ENCODE results near the gene TNFAIP3. TPM values are rescaled to one million over a fixed set of nuclear protein-coding genes. Genes with fewer than 3 reads are reported as not detected.

The TNFAIP3 gene
- total RNA-seq, 1 donor from 2014 or later: 3.6 TPM

GRCh38 chr6:137879885-137880745 lies 13.1 kb downstream of the TNFAIP3 start:
- no peak for DNase-seq (ENCODE audit: low spot score, unreplicated experiment)
- Mint-ChIP-seq H3K27me3 (peaks cover 2% of the 10 kb centered on the region), H3K4me3 (ENCODE audit: low read depth) (no peak overlapping the region), H3K36me3 (ENCODE audit: insufficient read depth) (peaks cover 9% of the 10 kb centered on the region), H3K4me1 (ENCODE audit: low read depth) (peaks cover 3% of the 10 kb centered on the region), H3K27ac (no peak overlapping the region), H3K9me3 (ENCODE audit: low read depth) (no peaks in the 10 kb centered on the region)
- no peak for TF ChIP-seq CTCF (IDR thresholded peaks at IDR 0.05; ENCODE audit: unreplicated experiment)

- H3K36me3 Mint-ChIP-seq (ENCODE audit: insufficient read depth): peaks cover 5% of the 10 kb centered on the region
- DNase-seq (ENCODE audit: low spot score, unreplicated experiment): no peak
- peaks cover 2% of the 10 kb centered on the region for H3K27me3 Mint-ChIP-seq
- no peak for TF ChIP-seq CTCF (IDR thresholded peaks at IDR 0.05; ENCODE audit: unreplicated experiment)
- H3K27ac Mint-ChIP-seq: no peak overlapping the region
- no peak overlapping the region for H3K4me3 Mint-ChIP-seq (ENCODE audit: low read depth)
- H3K4me1 Mint-ChIP-seq (ENCODE audit: low read depth): peaks cover under 1% of the 10 kb centered on the region
- no peaks in the 10 kb centered on the region for H3K9me3 Mint-ChIP-seq (ENCODE audit: low read depth)
Observed at GRCh38 chr6:137880746-137881521, 13.9 kb downstream of the TNFAIP3 start.

GRCh38 chr6:137881522-137881886 lies 14.4 kb downstream of the TNFAIP3 start:
- Mint-ChIP-seq H3K4me3 (ENCODE audit: low read depth) (no peak overlapping the region), H3K36me3 (ENCODE audit: insufficient read depth) (peaks cover 5% of the 10 kb centered on the region), H3K27me3 (peaks cover 2% of the 10 kb centered on the region), H3K9me3 (ENCODE audit: low read depth) (peaks cover 2% of the 10 kb centered on the region), H3K4me1 (ENCODE audit: low read depth) (no peaks in the 10 kb centered on the region), H3K27ac (no peak overlapping the region)
- no peak for DNase-seq (ENCODE audit: low spot score, unreplicated experiment)
- no peak for TF ChIP-seq CTCF (IDR thresholded peaks at IDR 0.05; ENCODE audit: unreplicated experiment)

- Mint-ChIP-seq H3K9me3 (ENCODE audit: low read depth) (peaks cover 11% of the 10 kb centered on the region), H3K27ac (no peak overlapping the region), H3K27me3 (peaks cover 2% of the 10 kb centered on the region), H3K4me1 (ENCODE audit: low read depth) (no peaks in the 10 kb centered on the region), H3K4me3 (ENCODE audit: low read depth) (no peak overlapping the region), H3K36me3 (ENCODE audit: insufficient read depth) (peaks cover 4% of the 10 kb centered on the region)
- no peak for DNase-seq (ENCODE audit: low spot score, unreplicated experiment)
- TF ChIP-seq CTCF (IDR thresholded peaks at IDR 0.05; ENCODE audit: unreplicated experiment): no peak
Observed at GRCh38 chr6:137882225-137882961, 15.3 kb downstream of the TNFAIP3 start.
